Measurements from ENCODE around the gene VEZF1. TPM values are rescaled to one million over a fixed set of nuclear protein-coding genes. Genes with fewer than 3 reads are reported as not detected.

VEZF1 gene
- total RNA-seq, 1 experiment from 2014 or later: 52.1 TPM

DNA sequence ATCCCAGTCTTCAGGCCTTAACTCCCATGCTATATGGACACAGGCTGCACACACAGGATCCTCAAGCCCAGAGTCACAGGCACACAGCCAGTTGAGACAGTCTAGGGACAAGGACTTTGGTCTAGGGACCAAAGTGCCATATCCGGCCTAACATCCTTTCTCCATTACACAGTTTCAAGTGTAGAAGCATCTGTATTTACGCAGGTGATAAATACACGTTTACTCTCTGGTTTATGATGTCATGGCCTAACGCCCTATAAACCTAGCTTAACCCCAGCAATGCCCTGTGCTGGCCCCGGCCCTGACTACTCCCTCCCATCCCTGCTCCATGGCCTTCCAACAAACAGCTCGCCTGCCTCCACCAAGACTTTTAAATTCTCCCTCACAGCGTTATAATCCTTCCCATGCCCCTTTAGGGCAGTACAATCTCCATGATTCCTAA is 50.0 kb downstream of the VEZF1 start:
- H3K4me1 ChIP-seq: peaks cover 27% of the 10 kb centered on the region
- Mint-ChIP-seq H3K27ac (ENCODE audit: unreplicated experiment) (no peak overlapping the region), H3K36me3 (ENCODE audit: insufficient read depth, unreplicated experiment) (no peaks in the 10 kb centered on the region), H3K27me3 (ENCODE audit: insufficient read depth, unreplicated experiment) (no peaks in the 10 kb centered on the region), H3K4me3 (ENCODE audit: unreplicated experiment) (no peak overlapping the region), H3K9me3 (ENCODE audit: unreplicated experiment) (no peaks in the 10 kb centered on the region), H3K4me1 (ENCODE audit: low read depth, unreplicated experiment) (peaks cover 40% of the 10 kb centered on the region)
- POLR2A ChIA-PET: interaction anchor here (0.5 to 0.7 kb wide), 4 partner anchors 50 to 145 kb away, joined by 3 to 7 read pairs (median 4); partner anchors contain the start of gene VEZF1
- intact Hi-C loops (cut with micrococcal nuclease; ENCODE audit: unreplicated experiment): loop anchor here (1.0 to 2.0 kb wide), 2 partner anchors 35 to 45 kb away; no protein-coding TSS in a partner anchor
- no peak overlapping the region for H3K4me3 ChIP-seq (ENCODE audit: low read depth, low read length)
- no peaks in the 10 kb centered on the region for H3K9me3 ChIP-seq
- H3K27me3 ChIP-seq (replicated peaks; ENCODE audit: control insufficient read depth, insufficient read depth, low read length): no peaks in the 10 kb centered on the region
- CTCF ChIA-PET: interaction anchor here (0.7 to 1.5 kb wide), 7 partner anchors 14 to 61 kb away, joined by 3 to 8 read pairs (median 3); no protein-coding TSS in a partner anchor
- TF ChIP-seq, protein P1, sequence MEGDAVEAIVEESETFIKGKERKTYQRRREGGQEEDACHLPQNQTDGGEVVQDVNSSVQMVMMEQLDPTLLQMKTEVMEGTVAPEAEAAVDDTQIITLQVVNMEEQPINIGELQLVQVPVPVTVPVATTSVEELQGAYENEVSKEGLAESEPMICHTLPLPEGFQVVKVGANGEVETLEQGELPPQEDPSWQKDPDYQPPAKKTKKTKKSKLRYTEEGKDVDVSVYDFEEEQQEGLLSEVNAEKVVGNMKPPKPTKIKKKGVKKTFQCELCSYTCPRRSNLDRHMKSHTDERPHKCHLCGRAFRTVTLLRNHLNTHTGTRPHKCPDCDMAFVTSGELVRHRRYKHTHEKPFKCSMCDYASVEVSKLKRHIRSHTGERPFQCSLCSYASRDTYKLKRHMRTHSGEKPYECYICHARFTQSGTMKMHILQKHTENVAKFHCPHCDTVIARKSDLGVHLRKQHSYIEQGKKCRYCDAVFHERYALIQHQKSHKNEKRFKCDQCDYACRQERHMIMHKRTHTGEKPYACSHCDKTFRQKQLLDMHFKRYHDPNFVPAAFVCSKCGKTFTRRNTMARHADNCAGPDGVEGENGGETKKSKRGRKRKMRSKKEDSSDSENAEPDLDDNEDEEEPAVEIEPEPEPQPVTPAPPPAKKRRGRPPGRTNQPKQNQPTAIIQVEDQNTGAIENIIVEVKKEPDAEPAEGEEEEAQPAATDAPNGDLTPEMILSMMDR (IDR thresholded peaks at IDR 0.05; ENCODE audit: insufficient read depth in 1 of 2, low read depth in 1 of 2, low read length in 1 of 2, severe bottlenecking in 1 of 2, unreplicated experiment in 1 of 2): no peak
- H3K36me3 ChIP-seq (ENCODE audit: control insufficient read depth, insufficient read depth, low read length): no peaks in the 10 kb centered on the region
- peak; percentile 59 to 73 for DNase-seq
- no TSS peak for BruUV-seq (replicated peaks)

DNA sequence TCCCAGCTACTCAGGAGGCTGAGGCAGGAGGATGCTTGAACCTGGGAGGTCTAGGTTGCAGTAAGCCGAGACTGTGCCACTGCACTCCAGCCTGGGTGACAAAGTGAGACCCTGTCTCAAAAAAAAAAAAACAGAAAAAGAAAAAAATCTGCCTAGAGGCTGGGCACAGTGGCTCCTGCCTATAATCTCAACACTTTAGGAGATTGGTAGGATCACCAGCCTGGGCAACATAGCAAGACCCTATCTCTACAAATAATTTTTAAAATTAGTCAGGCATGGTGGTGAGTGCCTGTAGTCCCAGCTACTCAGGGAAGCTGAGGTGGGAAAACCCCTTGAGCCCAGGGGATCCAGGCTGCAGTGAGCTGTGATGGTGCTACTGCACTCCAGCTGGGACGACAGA is 50.6 kb downstream of the VEZF1 start:
- intact Hi-C loops (cut with micrococcal nuclease; ENCODE audit: unreplicated experiment): no loop called here
- no peak for DNase-seq
- CTCF ChIA-PET: interaction anchor here (0.9 to 1.5 kb wide), 5 partner anchors 15 to 45 kb away, joined by 3 to 8 read pairs (median 3); no protein-coding TSS in a partner anchor
- TF ChIP-seq, protein P1 (IDR thresholded peaks at IDR 0.05; ENCODE audit: insufficient read depth in 1 of 2, low read depth in 1 of 2, low read length in 1 of 2, severe bottlenecking in 1 of 2, unreplicated experiment in 1 of 2): no peak
- Mint-ChIP-seq H3K27ac (ENCODE audit: unreplicated experiment) (no peak overlapping the region), H3K9me3 (ENCODE audit: unreplicated experiment) (no peaks in the 10 kb centered on the region), H3K4me3 (ENCODE audit: unreplicated experiment) (no peak overlapping the region), H3K4me1 (ENCODE audit: low read depth, unreplicated experiment) (peaks cover 38% of the 10 kb centered on the region), H3K36me3 (ENCODE audit: insufficient read depth, unreplicated experiment) (no peaks in the 10 kb centered on the region), H3K27me3 (ENCODE audit: insufficient read depth, unreplicated experiment) (no peaks in the 10 kb centered on the region)
- POLR2A ChIA-PET: interaction anchor here (0.5 kb wide), 2 partner anchors 51 to 145 kb away, joined by 3 to 7 read pairs; partner anchors contain the start of gene VEZF1
- BruUV-seq (replicated peaks): no TSS peak
- no peaks in the 10 kb centered on the region for H3K9me3 ChIP-seq
- H3K4me3 ChIP-seq (ENCODE audit: low read depth, low read length): no peak overlapping the region
- peaks cover 27% of the 10 kb centered on the region for H3K4me1 ChIP-seq
- H3K36me3 ChIP-seq (ENCODE audit: control insufficient read depth, insufficient read depth, low read length): no peaks in the 10 kb centered on the region
- H3K27me3 ChIP-seq (replicated peaks; ENCODE audit: control insufficient read depth, insufficient read depth, low read length): no peaks in the 10 kb centered on the region

DNA sequence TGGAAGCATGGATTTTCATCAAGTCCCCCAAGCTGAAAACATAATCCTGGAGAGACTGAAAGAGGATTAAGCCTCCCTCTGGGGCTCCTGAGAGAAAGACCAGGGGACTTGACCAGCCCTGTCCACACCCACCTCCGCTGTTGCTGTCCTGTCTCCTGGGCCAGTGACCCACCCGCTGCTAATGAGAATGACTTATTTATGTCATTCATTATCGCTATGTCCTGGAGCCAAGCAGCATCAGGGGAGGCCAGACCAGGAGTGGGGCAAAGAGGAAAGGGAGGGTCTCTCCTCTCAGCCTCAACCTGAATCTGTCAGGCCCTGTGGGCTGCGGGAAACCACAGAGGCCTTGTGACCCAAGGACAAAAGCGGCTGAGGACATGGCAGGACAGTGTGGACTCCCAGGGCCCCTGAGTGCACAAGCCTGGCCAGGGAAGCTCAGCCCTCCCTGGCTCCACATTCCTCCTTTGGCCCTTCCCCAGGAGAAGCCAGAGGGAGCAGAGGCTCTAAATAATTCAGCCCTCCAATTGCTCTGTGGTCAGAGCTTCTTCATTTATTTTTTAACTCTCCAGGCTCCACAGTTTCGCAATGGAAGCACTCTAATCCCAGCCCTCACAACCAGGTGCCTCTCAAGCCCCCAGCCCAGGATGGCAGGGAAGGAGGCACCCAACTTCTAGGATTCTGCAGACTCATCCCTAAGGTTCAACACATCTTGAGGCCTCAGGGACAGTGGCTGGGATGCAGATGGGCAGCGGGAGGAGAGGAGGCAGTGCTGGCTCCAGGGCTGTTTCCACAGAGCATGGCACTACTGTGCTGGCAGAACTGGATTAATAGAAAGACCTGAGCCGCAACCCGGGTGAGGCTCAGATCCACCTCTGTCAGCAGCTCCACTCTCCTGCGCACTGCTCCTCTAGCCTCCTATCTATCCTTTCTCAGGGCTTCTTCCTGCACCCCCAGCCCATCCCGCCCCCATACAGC is 51.9 kb downstream of the VEZF1 start:
- no peak overlapping the region for H3K4me3 ChIP-seq (ENCODE audit: low read depth, low read length)
- H3K9me3 ChIP-seq: no peaks in the 10 kb centered on the region
- POLR2A ChIA-PET: interaction anchor here (0.6 to 1.1 kb wide), 4 partner anchors 12 to 148 kb away, joined by 3 to 6 read pairs (median 4); partner anchors contain the start of genes CUEDC1 and VEZF1
- peak overlapping the region; percentile 83 for H3K27ac Mint-ChIP-seq (ENCODE audit: unreplicated experiment)
- intact Hi-C loops (cut with micrococcal nuclease; ENCODE audit: unreplicated experiment): loop anchor here (2.0 kb wide), 1 partner anchor 13 kb away; no protein-coding TSS in a partner anchor
- no peaks in the 10 kb centered on the region for H3K27me3 ChIP-seq (replicated peaks; ENCODE audit: control insufficient read depth, insufficient read depth, low read length)
- H3K4me1 ChIP-seq: peaks cover 27% of the 10 kb centered on the region
- H3K9me3 Mint-ChIP-seq (ENCODE audit: unreplicated experiment): no peaks in the 10 kb centered on the region
- no peaks in the 10 kb centered on the region for H3K36me3 ChIP-seq (ENCODE audit: control insufficient read depth, insufficient read depth, low read length)
- DNase-seq: no peak
- no peak overlapping the region for H3K4me3 Mint-ChIP-seq (ENCODE audit: unreplicated experiment)
- H3K27me3 Mint-ChIP-seq (ENCODE audit: insufficient read depth, unreplicated experiment): no peaks in the 10 kb centered on the region
- H3K4me1 Mint-ChIP-seq (ENCODE audit: low read depth, unreplicated experiment): peaks cover 32% of the 10 kb centered on the region
- no TSS peak for BruUV-seq (replicated peaks)
- TF ChIP-seq, protein P1 (IDR thresholded peaks at IDR 0.05; ENCODE audit: insufficient read depth in 1 of 2, low read depth in 1 of 2, low read length in 1 of 2, severe bottlenecking in 1 of 2, unreplicated experiment in 1 of 2): no peak
- H3K36me3 Mint-ChIP-seq (ENCODE audit: insufficient read depth, unreplicated experiment): no peaks in the 10 kb centered on the region
- CTCF ChIA-PET: interaction anchor here (1.0 to 1.2 kb wide), 2 partner anchors 61 to 75 kb away, joined by 3 to 6 read pairs; no protein-coding TSS in a partner anchor
